H9 (cell line): ENCODE data around the gene OTX2. TPM values are rescaled to one million over a fixed set of nuclear protein-coding genes. Genes with fewer than 3 reads are reported as not detected.

Source experiments
- DNase-seq: peaks from one replicate; pipeline ENCODE4 v3.0.0-alpha.2; 2017
- H2AFZ ChIP-seq: one replicate; pipeline ENCODE4 v1.6.1; 2013; ENCODE audit warnings: mild to moderate bottlenecking, low read length, control low read depth, moderate library complexity
- H2AK5ac ChIP-seq: 2 replicates; pipeline ENCODE4 v1.6.1; 2013; ENCODE audit warnings: low read length, control low read depth, mixed read lengths; ENCODE audit not compliant: insufficient read length
- H2BK120ac ChIP-seq: one replicate; pipeline ENCODE4 v1.6.1; 2013; ENCODE audit warnings: low read depth, mild to moderate bottlenecking, low read length, control low read depth, inconsistent platforms; ENCODE audit not compliant: poor library complexity, severe bottlenecking
- H2BK12ac ChIP-seq: 2 replicates; pipeline ENCODE4 v1.6.1; 2013; ENCODE audit warnings: low read length, control low read depth, mixed read lengths, low read depth; ENCODE audit not compliant: insufficient read length
- H2BK15ac ChIP-seq: 2 replicates; pipeline ENCODE4 v1.6.1; 2013; ENCODE audit warnings: low read depth, low read length, control low read depth
- H2BK20ac ChIP-seq: one replicate; pipeline ENCODE4 v1.6.1; 2013; ENCODE audit warnings: low read depth, mild to moderate bottlenecking, low read length, control low read depth, inconsistent platforms; ENCODE audit not compliant: poor library complexity, severe bottlenecking
- H2BK5ac ChIP-seq: 2 replicates; pipeline ENCODE4 v1.6.1; 2013; ENCODE audit warnings: low read length, control low read depth, mixed read lengths; ENCODE audit not compliant: insufficient read length
- H3K14ac ChIP-seq: 2 replicates; pipeline ENCODE4 v1.6.1; 2013; ENCODE audit warnings: low read length, control low read depth; ENCODE audit not compliant: insufficient read depth
- H3K18ac ChIP-seq: 2 replicates; pipeline ENCODE4 v1.6.1; 2013; ENCODE audit warnings: low read depth, mild to moderate bottlenecking, mixed read lengths, low read length, control low read depth; ENCODE audit not compliant: insufficient read length
- H3K23ac ChIP-seq: 2 replicates; pipeline ENCODE4 v1.6.1; 2013; ENCODE audit warnings: low read length, control low read depth, mixed read lengths, low read depth; ENCODE audit not compliant: insufficient read length
- H3K23me2 ChIP-seq: 2 replicates; pipeline ENCODE4 v1.6.1; 2013; ENCODE audit warnings: low read depth, mild to moderate bottlenecking, mixed read lengths, low read length, control low read depth; ENCODE audit not compliant: insufficient read length, poor library complexity, severe bottlenecking
- H3K27ac ChIP-seq: 2 replicates; pipeline ENCODE4 v1.5.1; 2013; ENCODE audit warnings: low read length, control low read depth, mixed read lengths, low read depth; ENCODE audit not compliant: insufficient read length
- H3K27me3 ChIP-seq: 2 replicates; pipeline ENCODE4 v1.6.1; 2013; ENCODE audit warnings: low read length, control low read depth, inconsistent platforms; ENCODE audit not compliant: insufficient read depth
- H3K4ac ChIP-seq: 2 replicates; pipeline ENCODE4 v1.6.1; 2013; ENCODE audit warnings: low read depth, mild to moderate bottlenecking, control low read depth, inconsistent platforms, low read length, moderate library complexity
- H3K4me1 ChIP-seq: 2 replicates; pipeline ENCODE4 v1.6.1; 2013; ENCODE audit warnings: low read length, control low read depth, inconsistent platforms; ENCODE audit not compliant: insufficient read depth
- H3K4me2 ChIP-seq: 2 replicates; pipeline ENCODE4 v1.6.1; 2013; ENCODE audit warnings: low read length, control low read depth, mixed read lengths; ENCODE audit not compliant: insufficient read length, insufficient read depth
- H3K56ac ChIP-seq: 2 replicates; pipeline ENCODE4 v1.6.1; 2013; ENCODE audit warnings: low read depth, mild to moderate bottlenecking, mixed read lengths, low read length, control low read depth; ENCODE audit not compliant: insufficient read length
- H3K79me1 ChIP-seq: 2 replicates; pipeline ENCODE4 v1.6.1; 2013; ENCODE audit warnings: low read depth, mild to moderate bottlenecking, moderate library complexity, low read length, control low read depth, inconsistent platforms; ENCODE audit not compliant: insufficient read depth, poor library complexity, severe bottlenecking
- H3K79me2 ChIP-seq: 2 replicates; pipeline ENCODE4 v1.6.1; 2013; ENCODE audit warnings: low read length, control low read depth, inconsistent platforms; ENCODE audit not compliant: insufficient read depth
- H3K9ac ChIP-seq: 2 replicates; pipeline ENCODE4 v1.6.1; 2013; ENCODE audit warnings: low read length, control low read depth, mixed read lengths; ENCODE audit not compliant: insufficient read length; ENCODE audit errors: extremely low read depth
- H3K9me3 ChIP-seq: one replicate; pipeline ENCODE4 v1.6.1; 2013; ENCODE audit warnings: low read depth, low read length, inconsistent platforms; ENCODE audit not compliant: control insufficient read depth
- H3T11ph ChIP-seq: one replicate; pipeline ENCODE4 v1.6.1; 2013; ENCODE audit warnings: mild to moderate bottlenecking, low read length, control low read depth, inconsistent platforms
- H4K20me1 ChIP-seq: one replicate; pipeline ENCODE4 v1.6.1; 2013; ENCODE audit not compliant: control insufficient read depth, insufficient read length, insufficient read depth
- H4K5ac ChIP-seq: 2 replicates; pipeline ENCODE4 v1.6.1; 2013; ENCODE audit warnings: low read depth, mild to moderate bottlenecking, mixed read lengths, low read length, control low read depth; ENCODE audit not compliant: insufficient read length
- H4K8ac ChIP-seq: replicated peaks from 2 replicates; pipeline ENCODE4 v1.6.1; 2013; ENCODE audit warnings: low read length, control low read depth, mixed read lengths, low read depth; ENCODE audit not compliant: insufficient read length
- H4K91ac ChIP-seq: 2 replicates; pipeline ENCODE4 v1.6.1; 2013; ENCODE audit warnings: low read depth, mild to moderate bottlenecking, moderate library complexity, mixed read lengths, low read length, control low read depth; ENCODE audit not compliant: insufficient read length
- H3K27ac Mint-ChIP-seq, 3 experiments: 2 replicates in 2 of 3; 3 replicates in 1 of 3; pipeline ENCODE4 v1.8.0; 2020 to 2021; ENCODE audit warnings: mixed read lengths in 3 of 3, mild to moderate bottlenecking in 1 of 3, moderate library complexity in 1 of 3
- H3K27me3 Mint-ChIP-seq: 2 replicates; pipeline ENCODE4 v1.8.0; 2021; ENCODE audit warnings: low read depth, mild to moderate bottlenecking, moderate library complexity, mixed read lengths
- H3K36me3 Mint-ChIP-seq, 3 experiments: 2 replicates in 2 of 3; 3 replicates in 1 of 3; pipeline ENCODE4 v1.8.0; 2020 to 2021; ENCODE audit warnings: low read depth in 3 of 3, mixed read lengths in 3 of 3; ENCODE audit not compliant: insufficient read depth in 1 of 3
- H3K4me1 Mint-ChIP-seq, 2 experiments: 2 replicates each; pipeline ENCODE4 v1.8.0; 2020; ENCODE audit warnings: mixed read lengths in 2 of 2
- H3K4me3 Mint-ChIP-seq, 2 experiments: 2 replicates in 1 of 2; 3 replicates in 1 of 2; pipeline ENCODE4 v1.8.0; 2020 to 2021; ENCODE audit warnings: mild to moderate bottlenecking in 2 of 2, mixed read lengths in 2 of 2, moderate library complexity in 1 of 2
- H3K9me3 Mint-ChIP-seq, 2 experiments: 2 replicates in 1 of 2; 3 replicates in 1 of 2; pipeline ENCODE4 v1.8.0; 2020; ENCODE audit warnings: mild to moderate bottlenecking in 2 of 2, mixed read lengths in 2 of 2, moderate library complexity in 1 of 2
- CTCF ChIP-seq: fragments of 200-600 bp; sonication (generic); conservative IDR thresholded peaks from 3 replicates; pipeline ENCODE4 v1.8.0; 2021; ENCODE audit warnings: antibody characterized with exemption, mild to moderate bottlenecking
- WGBS: extraction: QIAGEN DNeasy Blood & Tissue Kit; methylation state at CpG from one replicate; pipeline ENCODE4 v1.1.7; 2013; ENCODE audit warnings: missing lambda C conversion rate, low lambda C conversion rate, mixed read lengths; ENCODE audit not compliant: insufficient read length; ENCODE audit errors: extremely low coverage; 5-methylcytosine and 5-hydroxymethylcytosine counted together
- total RNA-seq: library from RNA; stranded (reverse); gene quantifications from 2 replicates; pipeline ENCODE4 v1.2.1, GENCODE V29; 2021

The OTX2 gene
- total RNA-seq, 1 experiment from 2014 or later, result 193 TPM

GRCh38 chr14:56857216-56857615 is 46.9 kb upstream of the OTX2 start:
- no peak overlapping the region for H4K8ac ChIP-seq
- Mint-ChIP-seq H3K4me1 (peaks cover 58 to 62% of the 10 kb centered on the region in 2 experiments), H3K27ac (no peak overlapping the region), H3K36me3 (no peaks in the 10 kb centered on the region), H3K27me3 (peaks cover 7% of the 10 kb centered on the region), H3K9me3 (no peaks in the 10 kb centered on the region), H3K4me3 (no peak overlapping the region)
- H3K27ac ChIP-seq, result no peak overlapping the region
- H3K79me2 ChIP-seq, result no peaks in the 10 kb centered on the region
- H2BK5ac ChIP-seq, result no peak overlapping the region
- H3K23ac ChIP-seq, result no peak overlapping the region
- no peak overlapping the region for H2AK5ac ChIP-seq
- H4K5ac ChIP-seq, result no peak overlapping the region
- H3K4ac ChIP-seq, result no peak overlapping the region
- H3K27me3 ChIP-seq, result no peaks in the 10 kb centered on the region; the same call in 1 of the 2 replicates
- no peak for DNase-seq
- WGBS, result no CpG with 5 or more reads among the region's 6 CpGs
- no peak for TF ChIP-seq CTCF
- H4K20me1 ChIP-seq, result no peaks in the 10 kb centered on the region
- no peak overlapping the region for H2BK15ac ChIP-seq
- H3K79me1 ChIP-seq, result no peaks in the 10 kb centered on the region
- no peak overlapping the region for H3K4me2 ChIP-seq
- H3K9ac ChIP-seq, result no peak overlapping the region
- no peak overlapping the region for H3K56ac ChIP-seq
- H3K23me2 ChIP-seq, result peaks cover 4% of the 10 kb centered on the region
- no peak overlapping the region for H2BK12ac ChIP-seq
- H3K14ac ChIP-seq, result no peak overlapping the region
- no peak overlapping the region for H2AFZ ChIP-seq
- H3T11ph ChIP-seq, result no peak overlapping the region
- no peaks in the 10 kb centered on the region for H3K9me3 ChIP-seq
- peaks cover 4% of the 10 kb centered on the region; the same call in 1 of the 2 replicates for H3K4me1 ChIP-seq
- no peak overlapping the region for H2BK20ac ChIP-seq
- H3K18ac ChIP-seq, result no peak overlapping the region
- H4K91ac ChIP-seq, result no peak overlapping the region
- no peak overlapping the region for H2BK120ac ChIP-seq
